NB4 (cell line): ENCODE data around the gene MSI2.

Experiments
- CTCF ChIP-seq: IDR thresholded peaks from one replicate; pipeline ENCODE4 v1.5.1; 2012; ENCODE audit warnings: low read depth, low read length
- MAX ChIP-seq: IDR thresholded peaks from 2 replicates; pipeline ENCODE4 v1.6.1; 2011; ENCODE audit warnings: low read depth, low read length
- MYC ChIP-seq: IDR thresholded peaks from 2 replicates; pipeline ENCODE4 v1.6.1; 2011; ENCODE audit warnings: low read depth, low read length
- POLR2A ChIP-seq: IDR thresholded peaks from 2 replicates; pipeline ENCODE4 v1.6.1; 2011; ENCODE audit warnings: mild to moderate bottlenecking; ENCODE audit not compliant: insufficient read length; ENCODE audit errors: extremely low read depth

GRCh38 chr17:57326764-57327163, 70.4 kb downstream of the MSI2 start:
- no peak for TF ChIP-seq CTCF
- no peak for TF ChIP-seq POLR2A
- TF ChIP-seq MYC = no peak
- no peak for TF ChIP-seq MAX
